ENCODE measurements around the gene AHDC1.

The AHDC1 gene

GRCh38 chr1:27487966-27488884 is 115.7 kb downstream of the AHDC1 start:
- DNase-seq (ENCODE audit: low spot score), result no peak

GRCh38 chr1:27485363-27485762 is 118.6 kb downstream of the AHDC1 start:
- DNase-seq (ENCODE audit: low spot score), result no peak
